ENCODE data around the gene ERLIN1.
A peak's percentile ranks its signal among the peaks of the same experiment; 100 is the strongest.

ERLIN1 gene

DNA sequence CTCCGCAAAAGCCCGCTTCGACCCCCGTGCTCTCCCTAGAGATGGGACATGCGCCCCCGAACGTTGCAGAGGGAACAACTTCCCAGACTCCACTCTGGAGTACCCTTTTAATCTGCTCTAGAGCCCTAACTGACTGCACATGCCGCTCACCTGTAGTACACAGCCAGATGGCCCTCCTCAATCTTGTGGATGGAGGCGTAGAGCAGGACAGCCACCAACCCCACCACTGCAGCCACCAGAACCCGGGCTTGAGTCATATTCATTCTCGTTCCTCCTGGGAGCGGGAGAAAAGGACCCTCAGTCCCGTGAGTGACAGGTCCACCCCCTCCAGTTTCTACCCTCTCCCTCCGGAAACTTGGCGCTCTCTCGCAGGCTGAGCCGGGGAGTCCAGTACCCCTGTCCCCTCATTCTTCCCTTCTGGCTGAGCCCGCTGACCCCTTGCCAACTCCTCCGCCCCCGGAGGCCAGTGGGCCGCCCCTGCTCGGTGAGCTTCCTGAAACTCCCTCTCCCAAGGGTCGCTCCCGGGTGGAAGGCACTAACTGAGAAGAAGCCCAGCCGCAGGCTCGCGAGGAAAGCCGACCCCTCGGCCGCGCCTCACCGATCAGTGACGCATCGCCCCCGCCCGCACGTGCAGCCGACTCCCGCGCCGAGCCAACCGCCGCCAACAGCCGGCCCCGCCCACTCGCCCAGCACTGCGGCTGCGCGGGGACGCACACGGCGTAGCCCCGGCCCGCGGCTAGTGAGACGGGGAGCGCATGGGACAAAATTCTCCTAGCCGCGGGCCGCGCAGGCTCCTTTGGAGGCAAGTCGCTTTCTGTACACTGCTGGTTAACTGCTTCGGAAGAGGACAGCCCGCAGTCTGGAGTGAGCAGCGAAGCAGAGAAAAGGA lies at the start of gene ERLIN1:
Gene ERLIN1, minus strand, starts transcription at position 666 of the 889 bp plus-strand sequence. Its CDS starts 403 bp downstream, at position 263.
- DNase-seq (ENCODE audit: low read depth, low spot score), result peak; percentile 96

GRCh38 chr10:100232101-100232500 lies 46.3 kb upstream of the ERLIN1 start:
- DNase-seq (ENCODE audit: low read depth, low spot score), result no peak

- DNase-seq (ENCODE audit: low read depth, low spot score), result no peak
Measured at GRCh38 chr10:100229819-100230422, 44.1 kb upstream of the ERLIN1 start.

DNA sequence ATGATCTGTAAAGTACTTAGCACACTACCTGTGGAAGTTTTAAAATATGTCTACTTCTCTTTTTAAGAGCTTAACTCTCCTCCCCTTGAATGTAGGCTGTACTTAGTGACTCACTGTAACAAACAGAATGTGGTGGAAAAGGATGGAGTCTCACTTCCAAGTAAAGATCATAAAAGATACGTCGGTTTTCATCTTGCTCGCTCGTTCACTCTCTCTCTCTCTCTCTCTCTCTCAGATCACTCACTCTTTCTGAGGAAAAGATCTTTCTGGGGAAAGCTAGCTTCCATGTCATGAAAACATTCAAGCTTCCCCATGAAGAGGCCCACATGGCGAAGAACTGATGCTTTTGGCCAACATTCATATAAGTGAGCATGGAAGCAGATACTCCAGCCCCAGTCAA lies 38.0 kb upstream of the ERLIN1 start:
- no peak for DNase-seq (ENCODE audit: low read depth, low spot score)

DNA sequence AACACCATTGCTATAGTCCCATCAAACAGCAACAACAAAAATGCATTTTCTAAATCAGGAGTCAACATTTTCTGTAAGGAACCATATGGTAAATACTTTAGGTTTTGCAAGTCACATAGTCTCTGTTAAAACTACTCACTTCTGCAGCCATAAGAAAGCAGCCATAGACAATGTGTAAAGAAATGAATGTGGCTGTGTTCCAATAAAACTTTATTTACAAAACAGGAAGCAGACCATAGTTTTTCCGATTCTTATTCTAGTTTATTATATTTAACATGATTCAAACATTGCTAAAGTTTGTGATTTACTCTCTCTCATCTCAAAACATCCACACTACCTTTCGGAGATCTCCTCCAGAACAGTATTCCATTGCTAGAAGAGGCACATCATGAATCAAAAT lies 36.7 kb upstream of the ERLIN1 start:
- DNase-seq (ENCODE audit: low read depth, low spot score), result no peak

GRCh38 chr10:100216006-100216405 lies 30.2 kb upstream of the ERLIN1 start:
- DNase-seq (ENCODE audit: low read depth, low spot score), result no peak

- no peak for DNase-seq (ENCODE audit: low read depth, low spot score)
Measured at GRCh38 chr10:100209303-100209702, 23.5 kb upstream of the ERLIN1 start.

GRCh38 chr10:100208276-100208675 lies 22.4 kb upstream of the ERLIN1 start:
- no peak for DNase-seq (ENCODE audit: low read depth, low spot score)

DNA sequence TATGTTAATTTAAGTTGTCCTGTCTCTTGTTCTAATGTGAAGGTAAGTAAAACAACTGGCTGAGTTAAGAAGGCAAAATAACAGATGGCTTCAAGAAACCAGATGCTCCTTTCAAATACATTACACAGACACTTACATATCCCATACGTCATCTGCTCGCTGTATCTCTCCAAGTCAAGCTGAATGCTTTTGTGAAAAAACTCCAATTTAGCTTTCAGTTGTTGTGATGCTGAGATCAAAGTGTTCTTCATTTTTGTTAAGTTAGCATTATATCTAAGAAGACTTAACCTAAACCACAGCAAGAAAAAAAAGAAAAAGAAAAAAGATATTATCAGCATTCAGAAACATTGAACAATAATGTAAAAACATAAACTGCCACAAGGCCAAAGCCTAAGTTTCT lies 18.5 kb upstream of the ERLIN1 start:
- no peak for DNase-seq (ENCODE audit: low read depth, low spot score)

DNA sequence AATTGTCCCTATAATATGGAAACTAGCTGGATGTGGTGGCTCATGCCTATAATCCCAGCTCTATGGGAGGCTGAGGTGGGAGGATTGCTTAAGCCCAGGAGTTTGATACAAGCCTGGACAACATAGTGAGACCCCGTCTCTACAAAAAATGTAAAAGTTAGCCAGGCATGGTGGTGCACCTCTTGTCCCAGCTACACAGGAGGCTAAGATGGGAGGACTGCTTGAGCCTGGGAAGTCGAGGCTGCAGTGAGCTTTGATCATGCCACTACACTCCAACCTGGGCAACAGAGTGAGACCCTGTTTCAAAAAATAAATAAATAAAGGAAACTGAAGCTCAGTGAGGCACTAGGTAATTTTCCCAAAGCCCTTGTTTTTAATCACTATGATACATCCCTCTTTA lies 15.7 kb upstream of the ERLIN1 start:
- DNase-seq (ENCODE audit: low read depth, low spot score), result no peak

GRCh38 chr10:100194711-100195110 lies 8.9 kb upstream of the ERLIN1 start:
- no peak for DNase-seq (ENCODE audit: low read depth, low spot score)

GRCh38 chr10:100192350-100192749 lies 6.5 kb upstream of the ERLIN1 start:
- DNase-seq (ENCODE audit: low read depth, low spot score), result no peak

DNA sequence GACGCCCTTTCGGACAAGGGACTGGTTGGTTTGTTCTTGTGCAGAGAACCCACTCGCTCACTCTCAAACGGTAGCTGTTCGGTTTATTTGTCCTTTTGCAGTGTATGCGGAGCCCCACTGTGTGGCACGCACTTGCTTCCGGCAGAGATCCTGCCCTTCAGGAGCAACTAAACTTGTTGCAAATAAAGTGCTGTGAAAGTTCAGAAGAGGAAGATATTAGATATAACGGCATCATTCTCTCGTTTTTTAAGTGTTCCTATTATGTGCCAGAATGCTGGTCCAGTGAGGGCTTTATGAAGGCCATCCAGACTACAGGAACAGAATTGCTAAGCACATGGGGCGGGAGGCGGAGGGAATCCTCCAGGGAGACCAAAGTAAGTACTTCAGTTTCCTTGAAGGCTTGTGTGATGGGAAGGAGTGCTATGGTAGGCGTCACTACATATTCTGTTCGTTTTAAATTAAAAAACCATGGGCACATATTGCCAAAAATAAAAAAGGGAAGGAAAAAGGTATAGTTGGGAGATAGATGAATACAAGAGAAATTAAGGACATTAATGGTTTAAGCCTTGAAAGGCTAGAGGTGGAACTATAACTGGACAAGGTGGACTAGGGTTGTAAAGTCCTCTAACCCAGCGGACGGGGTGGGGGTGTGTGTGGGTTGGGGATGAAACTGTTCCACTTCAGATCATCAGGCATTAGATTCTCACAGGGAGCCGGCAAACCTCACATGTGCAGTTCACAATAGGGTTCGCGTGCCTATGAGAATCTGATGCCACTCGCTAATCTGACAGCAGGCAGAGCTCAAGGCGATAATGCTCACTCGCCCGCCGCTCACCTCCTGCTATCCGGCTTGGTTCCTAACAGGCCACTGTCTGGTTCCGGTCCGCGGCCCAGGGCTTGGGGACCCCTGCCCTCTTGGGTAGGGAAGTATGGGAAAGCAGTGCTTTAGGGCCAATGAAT lies 704 bp upstream of the ERLIN1 start:
- peak; percentile 32 for DNase-seq (ENCODE audit: low read depth, low spot score)

- peak; percentile 8 for DNase-seq (ENCODE audit: low read depth, low spot score)
Measured at GRCh38 chr10:100184840-100185239, 989 bp downstream of the ERLIN1 start.

- DNase-seq (ENCODE audit: low read depth, low spot score), result no peak
Measured at GRCh38 chr10:100184426-100184825, 1.4 kb downstream of the ERLIN1 start.

GRCh38 chr10:100183481-100183880 lies 2.3 kb downstream of the ERLIN1 start:
- DNase-seq (ENCODE audit: low read depth, low spot score), result no peak

GRCh38 chr10:100182908-100183307 lies 2.9 kb downstream of the ERLIN1 start:
- DNase-seq (ENCODE audit: low read depth, low spot score), result no peak

- DNase-seq (ENCODE audit: low read depth, low spot score), result no peak
Measured at GRCh38 chr10:100182281-100182680, 3.5 kb downstream of the ERLIN1 start.

DNA sequence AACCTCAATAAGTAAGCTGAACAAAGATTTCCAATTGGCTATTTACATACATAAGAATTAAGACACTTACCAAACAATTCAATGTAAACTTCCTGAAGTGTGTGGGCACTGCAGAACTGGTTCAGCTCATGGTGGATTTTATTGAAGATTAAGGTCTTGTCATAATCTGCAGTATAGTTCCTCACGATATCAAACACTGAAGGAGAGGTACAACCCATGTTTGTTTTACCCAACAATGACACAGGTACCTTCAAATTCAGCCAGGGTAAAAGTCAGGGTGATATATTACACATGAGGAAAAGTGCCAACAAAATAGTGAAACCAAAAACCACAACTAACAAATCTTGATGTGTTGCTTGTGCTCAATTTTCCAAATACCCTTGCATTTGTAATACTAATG lies 10.0 kb downstream of the ERLIN1 start:
- DNase-seq (ENCODE audit: low read depth, low spot score), result no peak

GRCh38 chr10:100174699-100175677 lies 10.8 kb downstream of the ERLIN1 start:
- DNase-seq (ENCODE audit: low read depth, low spot score), result no peak

DNA sequence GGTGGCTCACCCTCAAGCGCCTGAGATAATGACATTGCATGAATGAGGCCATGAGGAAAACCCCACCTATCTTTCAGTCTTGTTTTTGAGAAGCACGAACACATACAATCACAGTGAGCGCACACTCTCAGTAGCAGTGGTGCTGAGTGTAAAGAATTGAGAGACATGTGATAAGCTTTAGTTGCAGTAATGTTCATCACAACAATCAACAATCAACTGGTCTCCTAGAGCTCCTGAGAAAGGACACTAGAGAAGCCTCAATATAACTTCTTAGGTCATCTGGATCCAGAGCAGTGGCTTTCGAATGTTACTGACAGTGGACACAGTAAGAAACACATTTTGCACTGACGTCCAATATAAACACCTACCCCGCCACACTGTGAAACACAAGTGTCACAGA lies 12.8 kb downstream of the ERLIN1 start:
- DNase-seq (ENCODE audit: low read depth, low spot score), result no peak
